NCI-H2196 treated with DMSO at 0.1 percent for 48 hours (cell line): Measurements from ENCODE around the gene CBLC.

Experiments
- DNase-seq: peaks from one replicate; lab custom pipeline; 2025; ENCODE audit not compliant: unreplicated experiment; lab: John Stamatoyannopoulos, UW

CBLC gene

GRCh38 chr19:44794610-44795009 lies 16.9 kb downstream of the CBLC start:
- no peak for DNase-seq

- no peak for DNase-seq
Observed at GRCh38 chr19:44795398-44795987, 17.8 kb downstream of the CBLC start.

GRCh38 chr19:44796701-44797115 lies 19.0 kb downstream of the CBLC start:
- peak; percentile 79 for DNase-seq

GRCh38 chr19:44799627-44800346 lies 22.1 kb downstream of the CBLC start:
- DNase-seq: no peak

- DNase-seq: peak; percentile 59
Observed at GRCh38 chr19:44800461-44800860, 22.8 kb downstream of the CBLC start.

GRCh38 chr19:44803442-44804428 lies 26.0 kb downstream of the CBLC start:
- no peak for DNase-seq

GRCh38 chr19:44806291-44806690 lies 28.6 kb downstream of the CBLC start:
- DNase-seq: no peak

GRCh38 chr19:44807162-44807561 lies 29.5 kb downstream of the CBLC start:
- peak; percentile 89 for DNase-seq

- peak; percentile 87 for DNase-seq
Observed at GRCh38 chr19:44807652-44808462, 30.2 kb downstream of the CBLC start.

- DNase-seq: peak; percentile 61
Observed at GRCh38 chr19:44808463-44809371, 31.0 kb downstream of the CBLC start, which contains the start of gene BCAM. Gene BCAM, plus strand, starts transcription at chr19:44809103. Its CDS starts 22 bp downstream, at chr19:44809125.

GRCh38 chr19:44809577-44810233 lies 32.0 kb downstream of the CBLC start:
- DNase-seq: no peak

GRCh38 chr19:44810234-44811121 lies 32.8 kb downstream of the CBLC start:
- no peak for DNase-seq

- DNase-seq: no peak
Observed at GRCh38 chr19:44811122-44811419, 33.4 kb downstream of the CBLC start.

- no peak for DNase-seq
Observed at GRCh38 chr19:44812142-44812718, 34.5 kb downstream of the CBLC start.

GRCh38 chr19:44813070-44813840 lies 35.6 kb downstream of the CBLC start:
- DNase-seq: no peak

GRCh38 chr19:44813841-44814470 lies 36.3 kb downstream of the CBLC start:
- no peak for DNase-seq

GRCh38 chr19:44814517-44814916 lies 36.8 kb downstream of the CBLC start:
- no peak for DNase-seq
